ENCODE data around the gene SCFD2.
"Not testable (repeated sequence)": the region's sequence is repeated elsewhere in the genome, so short reads cannot be mapped to it uniquely, and the experiment has no call there.

SCFD2 gene

GRCh38 chr4:53346392-53346791 lies 19.5 kb downstream of the SCFD2 start:
- not testable (repeated sequence) for DNase-seq (ENCODE audit: low read depth)

- DNase-seq (ENCODE audit: low read depth) = not testable (repeated sequence)
Measured at GRCh38 chr4:53340145-53340544, 25.7 kb downstream of the SCFD2 start.

- not testable (repeated sequence) for DNase-seq (ENCODE audit: low read depth)
Measured at GRCh38 chr4:53334916-53335315, 30.9 kb downstream of the SCFD2 start.

GRCh38 chr4:53326535-53326934 lies 39.3 kb downstream of the SCFD2 start:
- no peak for DNase-seq (ENCODE audit: low read depth)

- DNase-seq (ENCODE audit: low read depth) = no peak
Measured at GRCh38 chr4:53322696-53323095, 43.2 kb downstream of the SCFD2 start.

GRCh38 chr4:53321984-53322289 lies 43.9 kb downstream of the SCFD2 start:
- no peak for DNase-seq (ENCODE audit: low read depth)

GRCh38 chr4:53321151-53321983 lies 44.5 kb downstream of the SCFD2 start:
- no peak for DNase-seq (ENCODE audit: low read depth)

GRCh38 chr4:53315300-53315699 lies 50.6 kb downstream of the SCFD2 start:
- DNase-seq (ENCODE audit: low read depth) = no peak

GRCh38 chr4:53314252-53314651 lies 51.6 kb downstream of the SCFD2 start:
- DNase-seq (ENCODE audit: low read depth) = no peak

- no peak for DNase-seq (ENCODE audit: low read depth)
Measured at GRCh38 chr4:53313510-53313909, 52.4 kb downstream of the SCFD2 start.

- no peak for DNase-seq (ENCODE audit: low read depth)
Measured at GRCh38 chr4:53309321-53310040, 56.4 kb downstream of the SCFD2 start.

GRCh38 chr4:53307819-53308780 lies 57.8 kb downstream of the SCFD2 start:
- no peak for DNase-seq (ENCODE audit: low read depth)

- no peak for DNase-seq (ENCODE audit: low read depth)
Measured at GRCh38 chr4:53307210-53307609, 58.7 kb downstream of the SCFD2 start.

- DNase-seq (ENCODE audit: low read depth) = no peak
Measured at GRCh38 chr4:53306729-53307128, 59.1 kb downstream of the SCFD2 start.

GRCh38 chr4:53292209-53292608 lies 73.7 kb downstream of the SCFD2 start:
- not testable (repeated sequence) for DNase-seq (ENCODE audit: low read depth)

GRCh38 chr4:53281438-53281837 lies 84.4 kb downstream of the SCFD2 start:
- no peak for DNase-seq (ENCODE audit: low read depth)

GRCh38 chr4:53280846-53281245 lies 85.0 kb downstream of the SCFD2 start:
- DNase-seq (ENCODE audit: low read depth) = no peak

GRCh38 chr4:53274609-53275268 lies 91.1 kb downstream of the SCFD2 start:
- DNase-seq (ENCODE audit: low read depth) = no peak

GRCh38 chr4:53273726-53274125 lies 92.1 kb downstream of the SCFD2 start:
- no peak for DNase-seq (ENCODE audit: low read depth)

GRCh38 chr4:53267026-53267425 lies 98.8 kb downstream of the SCFD2 start:
- no peak for DNase-seq (ENCODE audit: low read depth)

- not testable (repeated sequence) for DNase-seq (ENCODE audit: low read depth)
Measured at GRCh38 chr4:53255986-53256385, 109.9 kb downstream of the SCFD2 start.

- DNase-seq (ENCODE audit: low read depth) = no peak
Measured at GRCh38 chr4:53240573-53240972, 125.3 kb downstream of the SCFD2 start.

Measured in CMK (cell line).